GM19372 (cell line): Measurements from ENCODE around the gene ITM2A.
A peak's percentile ranks its signal among the peaks of the same experiment; 100 is the strongest.

Source experiments
- ATAC-seq: cut with Tn5 transposase; IDR thresholded peaks from one replicate; pipeline ENCODE4 v1.9.1; 2021; ENCODE audit warnings: mild to moderate bottlenecking, low read depth, moderate library complexity; ENCODE audit not compliant: unreplicated experiment

ITM2A gene

DNA sequence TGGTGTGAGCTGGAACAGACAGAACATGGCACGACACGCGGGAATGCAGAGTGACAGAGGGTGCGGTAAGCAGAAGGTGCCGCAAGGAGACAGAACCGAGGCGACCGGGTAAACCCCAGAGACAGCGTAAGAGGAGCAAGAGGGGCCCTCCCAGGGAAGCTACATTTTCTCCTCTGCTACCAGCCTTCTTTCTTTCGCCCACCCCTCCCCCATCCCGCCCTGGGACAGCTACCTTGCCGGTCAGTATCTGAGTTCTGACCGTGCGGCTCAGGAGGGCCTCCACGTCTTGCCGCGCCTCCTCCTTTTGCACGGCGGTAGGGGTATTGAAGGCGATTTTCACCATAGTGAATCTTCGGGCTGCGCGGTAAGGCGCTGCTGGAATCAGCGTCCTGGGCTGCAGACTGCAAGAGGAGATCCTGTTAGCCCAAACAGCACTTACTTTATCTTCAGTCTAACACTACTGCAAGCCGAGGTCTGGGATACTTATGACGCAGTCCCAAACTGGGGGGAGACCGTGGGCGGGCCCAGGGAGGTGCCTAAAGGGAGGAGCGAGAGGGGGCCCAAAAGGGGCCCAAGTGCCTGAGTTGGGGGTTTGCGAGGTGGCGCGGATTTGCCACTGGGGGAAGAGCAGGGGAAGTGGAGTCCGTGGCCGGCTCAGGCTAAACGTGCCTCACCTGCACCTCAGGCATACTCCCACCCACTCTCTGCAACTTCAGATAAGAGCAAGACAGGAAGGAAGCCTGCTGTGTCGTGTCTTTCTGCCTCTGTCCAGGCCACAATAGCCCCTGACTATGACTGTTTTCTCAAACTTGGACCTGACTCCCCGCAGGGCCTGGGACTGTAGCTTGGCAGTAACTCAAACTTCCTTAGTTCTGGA, at the start of gene ITM2A:
Gene ITM2A, minus strand, starts transcription at position 462 of the 877 bp plus-strand sequence. Its CDS starts 119 bp downstream, at position 343.
- peak; percentile 60 for ATAC-seq

DNA sequence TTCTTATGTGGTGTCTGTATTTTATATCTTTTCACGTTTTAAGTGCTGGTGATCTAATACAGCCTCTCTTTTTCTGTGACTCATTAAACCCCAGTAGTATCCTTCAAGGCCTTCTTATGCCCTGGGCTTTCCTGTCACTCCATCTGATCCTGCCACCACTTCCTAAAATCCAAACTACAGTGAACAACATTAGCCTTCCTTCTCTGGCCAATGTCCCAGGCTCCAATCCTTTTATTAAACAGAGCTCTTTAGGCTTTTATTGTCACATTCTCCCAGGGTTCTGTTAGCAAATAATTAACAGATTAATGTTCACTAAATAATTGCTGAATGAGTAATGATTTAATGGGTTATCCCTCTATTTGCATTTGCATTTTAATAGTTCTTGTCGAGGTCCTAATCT, 47.9 kb upstream of the ITM2A start:
- no peak for ATAC-seq

DNA sequence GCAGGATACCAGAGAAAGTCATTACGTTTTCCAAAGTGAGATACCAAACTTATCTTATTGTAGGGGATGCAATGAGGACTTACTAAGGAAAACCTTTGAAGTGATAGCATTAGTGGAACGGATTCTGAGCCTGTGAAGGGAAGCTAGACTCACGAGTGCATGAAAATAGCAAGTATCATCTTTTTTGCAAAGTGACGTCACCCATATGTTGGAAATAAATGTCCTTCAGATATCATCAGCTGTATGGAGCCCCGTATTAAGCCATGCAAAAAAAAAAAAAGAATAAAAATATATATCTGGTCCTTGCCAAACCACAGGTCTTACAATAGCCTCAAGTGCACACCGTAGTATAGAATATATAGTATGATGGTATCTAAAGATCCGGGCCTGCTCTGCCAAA, 46.8 kb upstream of the ITM2A start:
- ATAC-seq: no peak

DNA sequence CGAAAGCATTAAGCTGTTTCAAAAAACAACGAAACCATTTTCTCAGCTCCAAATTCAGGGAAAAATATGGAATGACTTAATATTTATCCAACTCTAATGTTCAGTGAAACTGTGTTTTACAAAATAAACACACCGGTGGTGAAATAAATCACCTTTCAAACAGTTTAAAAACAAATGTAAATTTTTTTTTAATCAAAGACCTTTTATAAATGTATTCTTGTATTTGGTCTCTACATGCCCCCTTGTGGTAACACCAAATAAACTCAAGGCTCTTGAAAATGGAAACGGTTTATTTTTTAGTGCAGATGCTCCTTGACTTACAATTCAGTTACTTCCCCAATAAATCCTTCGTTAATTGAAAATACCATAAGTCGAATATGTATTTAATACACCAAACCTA, 45.8 kb upstream of the ITM2A start:
- no peak for ATAC-seq

DNA sequence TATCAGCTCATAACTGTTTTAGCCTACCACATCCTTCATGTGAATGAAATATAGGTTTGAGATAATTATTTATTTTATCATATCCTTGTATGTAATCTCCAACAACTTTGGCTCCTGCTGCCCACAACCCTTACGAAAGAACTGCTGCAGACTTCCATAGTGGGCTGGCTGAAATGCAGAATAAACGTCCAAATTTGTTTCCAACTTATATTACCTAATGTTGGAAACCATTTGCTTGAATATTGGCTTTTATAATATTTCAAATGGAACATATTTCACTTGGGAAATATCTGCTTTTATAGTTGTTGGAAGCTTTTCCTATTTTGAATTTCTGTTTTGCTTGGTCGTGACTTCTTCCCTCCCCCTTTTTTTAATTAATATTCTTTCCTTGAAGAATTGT, 45.0 kb upstream of the ITM2A start:
- no peak for ATAC-seq

DNA sequence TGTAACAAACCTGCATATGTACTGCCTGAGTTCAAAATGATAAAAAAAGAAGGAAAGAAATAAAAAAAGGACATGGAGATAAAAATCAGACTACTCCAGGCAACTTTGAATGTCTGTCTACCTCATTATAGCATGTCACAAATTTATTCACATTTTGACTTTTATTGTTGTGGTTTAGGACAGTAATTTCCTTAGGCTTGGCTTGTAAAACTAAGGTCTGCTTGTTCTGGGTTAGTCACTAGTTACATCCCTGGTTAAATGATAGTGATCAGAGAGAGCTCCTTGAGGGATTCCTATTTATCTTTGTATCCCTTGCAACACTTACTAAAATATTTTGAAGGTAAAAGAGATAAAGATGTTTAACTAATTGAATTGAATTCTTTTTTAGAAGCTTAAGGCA, 42.5 kb upstream of the ITM2A start:
- no peak for ATAC-seq

DNA sequence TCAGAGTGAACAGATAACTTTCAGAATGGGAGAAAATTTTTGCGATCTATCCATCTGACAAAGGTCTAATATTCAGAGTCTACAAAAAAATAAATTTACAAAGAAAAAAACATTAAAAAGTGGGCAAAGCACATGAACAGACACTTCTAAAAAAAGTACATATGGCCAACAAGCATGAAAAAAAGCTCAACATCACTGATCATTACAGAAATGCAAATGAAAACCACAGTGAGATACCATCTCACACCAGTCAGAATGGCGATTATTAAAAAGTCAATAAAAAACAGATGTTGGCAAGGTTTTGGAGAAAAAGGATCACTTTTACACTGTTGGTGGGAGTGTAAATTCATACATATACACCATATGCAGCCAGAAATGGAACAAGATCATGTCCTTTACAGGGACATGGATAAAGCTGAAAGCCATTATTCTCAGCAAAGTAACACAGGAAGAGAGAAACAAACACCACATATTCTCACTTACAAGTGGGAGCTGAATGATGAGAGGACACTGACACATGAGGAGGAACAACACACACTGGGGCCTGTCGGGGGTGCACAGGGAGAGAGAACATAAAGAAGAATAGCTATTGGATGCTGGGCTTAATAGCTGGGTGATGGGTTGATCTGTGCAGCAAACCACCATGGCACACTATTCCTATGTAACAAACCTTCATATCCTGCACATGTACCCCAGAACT, 41.6 kb upstream of the ITM2A start:
- no peak for ATAC-seq

DNA sequence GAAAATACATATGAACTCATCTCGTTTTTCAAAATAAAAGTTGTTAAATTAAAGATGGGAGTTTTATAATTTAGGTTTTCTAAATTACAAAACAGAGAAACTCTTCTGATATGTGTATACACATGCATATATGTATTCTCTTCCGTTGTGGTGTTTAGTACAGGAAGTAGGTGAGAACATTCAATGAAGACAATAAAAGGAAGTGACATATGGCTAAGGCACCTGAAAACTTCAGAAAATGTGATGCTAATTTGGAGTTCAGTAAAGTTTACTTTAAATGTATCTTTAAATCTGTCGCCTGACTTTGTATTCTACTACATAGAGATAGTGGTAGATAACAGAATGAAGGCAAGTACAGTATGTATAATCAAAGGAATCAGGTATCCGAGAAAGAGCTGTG, 33.5 kb upstream of the ITM2A start:
- ATAC-seq: no peak

DNA sequence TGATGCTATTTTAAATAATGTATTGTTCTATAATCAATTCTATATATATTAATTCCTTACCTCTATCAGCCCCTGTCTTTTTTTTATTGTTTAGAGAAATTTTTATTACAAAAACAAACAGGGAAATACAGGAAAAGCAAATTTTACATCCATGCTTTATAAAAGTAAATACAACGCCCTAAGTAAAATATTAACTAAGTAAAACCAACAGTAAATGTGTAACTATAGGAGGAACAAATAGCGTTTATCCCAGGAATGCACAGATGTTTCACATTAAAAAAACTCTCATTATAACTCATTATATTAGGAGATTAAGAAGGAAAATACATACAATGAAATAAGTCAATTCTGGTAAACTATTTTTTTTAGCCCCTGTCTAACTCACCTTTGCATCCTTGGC, 8.2 kb upstream of the ITM2A start:
- no peak for ATAC-seq

DNA sequence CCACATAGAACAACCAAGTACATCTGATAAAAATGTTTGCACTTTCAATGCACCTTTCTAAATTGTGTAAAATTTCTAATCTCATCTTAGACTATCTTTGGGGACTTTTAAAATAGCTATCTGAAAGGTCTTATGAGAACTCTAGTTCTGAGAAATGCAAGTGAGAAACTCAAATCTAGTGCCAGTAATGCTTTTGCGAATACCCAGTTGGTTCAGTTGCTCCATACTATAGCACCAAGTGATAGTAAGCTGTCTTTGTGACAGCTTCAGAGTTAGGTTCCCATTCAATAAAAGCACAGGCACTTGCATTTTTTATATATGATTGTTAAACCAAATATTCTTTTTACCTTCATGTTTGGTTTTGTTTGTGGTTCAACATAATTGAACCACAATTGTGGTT, 4.5 kb upstream of the ITM2A start:
- ATAC-seq: no peak

DNA sequence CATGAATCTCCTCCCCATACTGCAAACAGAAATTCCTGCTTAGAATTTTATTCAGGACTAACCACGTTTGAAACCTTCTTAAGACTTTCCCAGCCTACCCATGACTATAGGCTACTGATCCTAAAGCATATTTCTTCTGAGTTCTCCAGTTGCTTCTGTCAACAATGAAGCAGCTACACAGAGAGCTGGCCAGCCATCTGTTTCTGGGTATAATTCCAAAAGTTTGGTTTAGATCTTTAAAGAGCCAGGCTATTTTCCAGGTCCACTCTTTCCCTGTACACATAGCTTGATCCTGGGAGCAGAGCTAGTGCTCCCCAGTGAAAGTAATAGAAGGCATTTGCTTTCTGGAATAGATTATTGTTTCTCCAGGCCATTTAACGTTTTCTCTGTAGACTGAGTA, 4.0 kb upstream of the ITM2A start:
- no peak for ATAC-seq

DNA sequence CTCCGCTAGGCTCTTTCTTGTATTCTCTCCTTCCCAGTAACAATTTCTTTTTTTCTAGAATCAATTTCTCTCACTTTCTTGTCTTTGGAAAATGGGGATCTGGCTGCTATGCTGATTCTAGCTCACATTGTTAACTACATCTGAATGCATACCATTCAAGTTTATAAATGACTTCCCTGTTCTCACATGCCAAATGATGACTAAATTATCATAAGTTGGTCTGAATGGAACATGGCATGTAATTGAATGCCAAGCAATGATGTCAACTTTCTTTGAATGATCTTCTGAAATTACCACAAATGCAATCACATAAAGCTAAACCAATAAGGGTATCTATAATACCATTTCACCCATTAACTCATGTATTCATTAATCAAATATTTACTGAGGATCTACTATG, 2.7 kb upstream of the ITM2A start:
- no peak for ATAC-seq

DNA sequence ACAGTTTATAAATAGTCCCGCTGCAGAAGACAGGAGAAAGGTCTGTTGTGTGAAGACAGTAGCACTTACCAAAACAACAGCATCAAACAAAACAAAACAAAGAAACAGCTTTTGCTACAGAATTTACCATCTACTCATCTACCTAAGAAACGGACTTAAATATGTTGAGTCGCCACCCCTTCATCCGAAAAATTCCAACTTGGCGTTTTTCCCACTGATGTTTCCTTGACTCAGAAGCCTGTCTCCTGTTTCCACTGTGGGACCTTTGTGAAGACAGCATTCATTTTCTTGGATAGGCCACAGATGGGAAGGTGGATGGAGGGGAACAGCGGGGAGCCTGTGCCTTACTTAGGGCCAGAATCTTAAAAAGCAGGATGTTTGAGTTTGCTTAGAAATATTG, 1.3 kb upstream of the ITM2A start:
- no peak for ATAC-seq

DNA sequence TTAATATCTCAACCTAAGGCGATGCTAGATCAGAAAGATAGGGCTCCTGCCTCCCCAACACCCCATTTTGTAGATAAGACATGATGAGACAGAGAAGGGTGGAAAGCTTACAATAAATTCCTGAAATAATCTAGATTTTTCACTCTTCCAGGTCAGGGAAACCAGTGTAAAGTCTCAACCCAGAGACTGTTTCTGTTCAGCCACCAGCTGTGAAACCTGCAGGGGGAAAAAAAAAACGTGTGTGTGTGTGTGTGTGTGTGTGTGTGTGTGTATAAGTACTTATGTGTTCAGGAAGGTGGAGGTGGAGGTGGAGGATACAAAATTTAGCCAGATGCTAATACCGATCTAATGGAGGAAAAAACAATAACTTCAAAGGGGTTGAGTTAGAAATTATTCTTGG, 773 bp upstream of the ITM2A start:
- ATAC-seq: no peak

DNA sequence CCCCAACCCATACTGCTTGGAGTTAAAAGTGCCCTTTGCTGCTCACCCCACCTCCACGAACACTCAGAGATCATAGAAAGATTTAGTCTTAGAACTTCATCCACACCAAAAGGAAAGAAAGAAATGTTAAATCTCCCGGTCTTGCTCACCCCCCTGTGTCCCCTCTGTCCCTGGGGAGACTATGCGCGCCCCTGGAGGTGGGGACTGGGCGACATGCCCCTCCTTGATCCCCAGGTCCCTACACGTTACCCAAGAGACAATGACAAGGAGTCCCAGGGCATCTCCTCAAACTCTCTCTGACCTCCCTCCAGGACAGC, 620 bp downstream of the ITM2A start:
- ATAC-seq: peak; percentile 20

DNA sequence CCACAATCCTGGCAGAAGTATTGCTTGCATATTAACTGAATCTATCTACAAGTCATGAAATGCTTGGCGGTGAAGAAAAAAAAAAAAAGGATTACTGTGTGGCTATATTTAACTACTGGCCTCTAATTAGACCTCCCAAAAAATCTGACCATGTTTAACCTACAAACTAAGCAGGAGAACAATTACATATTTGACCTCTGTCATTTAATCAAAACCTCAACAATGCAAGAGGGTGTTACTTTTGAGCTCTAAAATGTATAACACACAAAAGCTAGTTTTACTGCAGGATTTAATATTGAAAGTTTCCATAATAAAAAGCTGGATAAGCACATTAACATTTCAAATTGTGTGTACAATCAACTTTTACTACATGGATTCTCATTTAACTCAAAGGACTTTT, 1.5 kb downstream of the ITM2A start:
- ATAC-seq: no peak

DNA sequence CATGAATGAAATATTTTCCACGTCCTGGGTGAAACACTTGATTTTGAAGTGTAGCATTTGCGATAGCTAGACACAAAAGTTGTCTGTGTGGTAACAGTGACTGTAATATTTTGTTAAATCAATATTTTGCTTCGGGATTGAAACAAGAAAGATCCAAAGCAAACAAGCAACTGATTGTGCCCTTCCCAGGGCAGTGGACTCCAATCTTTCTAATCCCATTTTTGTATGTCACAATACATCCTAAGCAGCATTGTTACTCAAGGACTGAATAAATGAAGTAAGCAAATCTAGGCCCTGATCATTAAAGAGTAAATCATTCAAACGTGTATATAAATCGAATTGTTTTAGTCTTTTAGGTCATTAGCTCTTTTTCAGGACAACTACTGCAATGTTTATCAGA, 2.8 kb downstream of the ITM2A start:
- ATAC-seq: no peak

DNA sequence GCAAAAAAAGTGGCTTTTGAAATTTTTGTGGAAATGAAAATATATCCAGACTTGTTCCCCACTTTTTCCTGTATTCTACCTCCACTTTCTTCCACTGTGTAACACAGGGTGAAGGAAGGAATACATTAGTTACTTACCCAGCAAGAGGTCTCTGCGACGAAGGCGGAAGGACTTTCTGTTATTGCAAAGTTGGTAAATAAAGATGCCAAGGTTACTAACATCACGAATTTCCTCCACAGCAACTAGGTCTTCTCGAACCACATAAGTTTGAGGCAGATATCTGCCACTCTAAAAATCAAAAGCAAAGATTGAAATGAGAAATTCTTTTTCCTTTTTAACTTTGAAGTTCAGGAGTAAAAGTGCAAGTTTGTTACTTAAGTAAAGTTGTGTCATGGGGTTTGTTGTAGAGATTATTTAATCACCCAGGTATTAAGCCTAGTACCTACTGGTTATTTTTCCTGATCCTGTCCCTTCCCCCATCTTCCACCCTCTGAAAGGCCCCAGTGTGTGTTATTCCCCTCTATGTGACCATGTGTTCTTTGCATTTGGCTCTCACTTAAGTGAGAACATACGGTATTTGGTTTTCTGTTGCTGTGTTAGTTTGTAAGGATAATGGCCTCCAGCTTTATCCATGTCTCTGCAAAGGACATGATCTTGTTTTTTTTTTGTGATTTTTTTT, 5.8 kb downstream of the ITM2A start:
- ATAC-seq: no peak

DNA sequence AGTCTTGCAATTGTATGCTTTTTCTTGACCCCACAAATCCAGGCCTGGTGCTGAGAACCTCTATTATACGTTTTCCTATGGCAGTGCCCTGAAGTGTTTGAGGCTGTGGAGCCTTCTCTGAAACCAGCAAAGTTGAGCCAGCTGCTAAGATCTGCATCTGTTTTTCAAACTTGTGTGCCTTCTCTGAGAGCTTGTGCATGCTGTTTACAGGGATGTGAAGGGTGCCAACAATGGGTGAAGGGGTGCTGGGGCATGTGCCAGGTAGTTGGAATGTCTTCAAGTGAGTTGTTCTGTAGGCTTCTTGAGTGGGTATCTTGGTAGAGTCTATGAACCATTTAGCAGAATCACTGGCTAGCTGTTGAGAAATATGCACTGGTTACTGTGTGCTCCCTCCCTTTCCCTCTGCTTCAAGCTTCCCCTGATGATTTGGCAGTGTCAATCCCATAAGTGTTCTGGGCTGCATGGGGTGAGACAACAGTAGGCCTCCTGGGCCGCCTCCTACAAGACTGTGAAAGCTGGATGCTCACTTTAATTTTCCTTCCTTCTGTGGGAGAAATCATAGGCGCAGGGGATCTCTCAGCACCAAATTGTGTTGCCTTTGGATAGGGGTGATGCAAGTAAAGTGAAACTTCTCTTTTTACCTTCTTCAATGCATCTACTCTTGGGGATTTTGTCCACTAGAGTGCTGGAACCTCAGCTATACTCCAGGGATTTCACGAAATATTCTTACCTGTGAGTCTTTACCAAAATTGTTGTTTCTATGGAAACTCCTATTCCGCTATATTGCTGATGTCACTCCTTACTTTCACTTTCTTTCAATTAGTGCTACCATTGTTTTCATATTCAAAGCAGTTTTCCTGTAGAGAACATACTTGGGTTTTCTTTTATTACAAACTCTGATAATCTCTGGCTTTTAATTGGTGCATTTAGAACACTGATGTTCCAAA, 30.0 kb downstream of the ITM2A start:
- no peak for ATAC-seq

DNA sequence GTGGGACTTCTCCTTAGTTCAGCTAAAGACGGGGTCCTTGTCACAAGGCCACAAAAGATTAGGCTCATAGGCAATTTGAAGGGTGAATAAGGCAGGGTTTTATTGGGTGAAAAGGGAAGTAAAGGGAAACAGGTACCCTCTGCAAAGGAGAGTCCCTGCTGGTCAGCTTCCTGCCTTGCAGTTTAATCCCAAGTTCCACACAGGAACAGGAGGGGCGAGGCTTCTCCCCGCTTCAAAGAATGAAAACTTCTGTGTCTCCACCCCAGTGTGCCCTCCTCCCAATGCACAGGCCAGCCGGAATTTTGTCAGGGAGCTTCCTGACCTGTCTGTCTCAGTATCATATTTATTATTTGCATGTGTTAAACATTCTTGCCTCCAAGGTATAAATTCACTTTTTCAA, 37.1 kb downstream of the ITM2A start:
- no peak for ATAC-seq
